K562 (cell line): ENCODE data around the gene KLK10. TPM values are rescaled to one million over a fixed set of nuclear protein-coding genes. Genes with fewer than 3 reads are reported as not detected.

Experiments used
- ATF7 ChIP-seq: fragments of 450-650 bp; IDR thresholded peaks from 2 replicates; pipeline ENCODE4 v1.7.1; 2014; ENCODE audit warnings: mild to moderate bottlenecking, moderate library complexity
- BRCA1 ChIP-seq, 2 experiments: fragments of 450-650 bp in 1 of 2; sonication (generic) in 1 of 2; formaldehyde crosslinking in 1 of 2; IDR thresholded peaks; 2 replicates each; pipeline versions ENCODE4 v1.5.0 to v1.6.1; 2017 to 2020; ENCODE audit warnings: mild to moderate bottlenecking in 1 of 2, missing genetic modification reagents in 1 of 2
- BRD4 ChIP-seq: fragments of 200-600 bp; sonication (generic); IDR thresholded peaks from 2 replicates; pipeline ENCODE4 v1.6.1; 2017; ENCODE audit warnings: inconsistent platforms
- BRF1 ChIP-seq: IDR thresholded peaks from 3 replicates; pipeline ENCODE4 v1.6.1; 2011; ENCODE audit warnings: borderline replicate concordance, mild to moderate bottlenecking; ENCODE audit not compliant: insufficient read length; ENCODE audit errors: extremely low read depth
- CCAR2 ChIP-seq: fragments of 200-400 bp; formaldehyde crosslinking; IDR thresholded peaks from 2 replicates; pipeline ENCODE4 v1.6.1; 2017; ENCODE audit warnings: mild to moderate bottlenecking, low read depth, low read length
- DPF2 ChIP-seq: fragments of 450-650 bp; IDR thresholded peaks from 2 replicates; pipeline ENCODE4 v1.6.1; 2016
- HDAC1 ChIP-seq, 2 experiments: fragments of 450-650 bp; IDR thresholded peaks; 2 replicates each; pipeline ENCODE4 v1.6.1; 2016 to 2017; ENCODE audit warnings: inconsistent platforms in 1 of 2, mild to moderate bottlenecking in 1 of 2, moderate library complexity in 1 of 2
- KAT7 ChIP-seq: sonication (generic); formaldehyde crosslinking; IDR thresholded peaks from 2 replicates; pipeline ENCODE4 v1.8.0; 2022; ENCODE audit warnings: missing genetic modification reagents, mild to moderate bottlenecking, borderline replicate concordance
- KLF13 ChIP-seq: fragments of 450-650 bp; IDR thresholded peaks from 2 replicates; pipeline ENCODE4 v1.6.1; 2016; ENCODE audit warnings: missing genetic modification characterization, low read depth, mild to moderate bottlenecking, missing compliant biosample characterization, moderate library complexity, borderline replicate concordance
- NFIC ChIP-seq: fragments of 450-650 bp; IDR thresholded peaks from 2 replicates; pipeline ENCODE4 v1.6.1; 2017; ENCODE audit warnings: mild to moderate bottlenecking, inconsistent platforms
- PHB ChIP-seq: fragments of 250-450 bp; sonication (Bioruptor Pico); IDR thresholded peaks from 2 replicates; pipeline ENCODE4 v1.5.0; 2021
- PHF21A ChIP-seq: fragments of 450-650 bp; IDR thresholded peaks from 2 replicates; pipeline ENCODE4 v1.6.1; 2017; ENCODE audit warnings: low read depth, borderline replicate concordance
- POLR2H ChIP-seq: IDR thresholded peaks from 2 replicates; pipeline ENCODE4 v1.6.1; 2016; ENCODE audit warnings: missing genetic modification characterization, low read depth, mild to moderate bottlenecking, control low read depth, missing compliant biosample characterization, moderate library complexity
- SMARCB1 ChIP-seq: IDR thresholded peaks from 2 replicates; pipeline ENCODE4 v1.6.1; 2011; ENCODE audit warnings: improper control_type of control experiment, low read depth; ENCODE audit not compliant: insufficient read length
- TAF1 ChIP-seq: IDR thresholded peaks from 2 replicates; pipeline ENCODE4 v1.6.1; 2011; ENCODE audit warnings: mild to moderate bottlenecking, low read length, moderate library complexity; ENCODE audit not compliant: insufficient read depth, control insufficient read depth, severe bottlenecking; ENCODE audit errors: extremely low read depth
- TAL1 ChIP-seq: fragments of 450-650 bp; IDR thresholded peaks from 2 replicates; pipeline ENCODE4 v1.6.1; 2016; ENCODE audit warnings: mild to moderate bottlenecking
- U2AF1 ChIP-seq: fragments of 200-400 bp; formaldehyde crosslinking; optimal IDR thresholded peaks from 2 replicates; pipeline ENCODE3; 2017; ENCODE audit warnings: mild to moderate bottlenecking, low read depth, low read length, moderate library complexity
- ZNF165 ChIP-seq: fragments of 250-450 bp; sonication (Bioruptor Pico); IDR thresholded peaks from 2 replicates; pipeline ENCODE4 v1.4.0; 2020; ENCODE audit warnings: borderline replicate concordance
- ZNF507 ChIP-seq: conservative IDR thresholded peaks from 2 replicates; pipeline ENCODE4 v1.6.1; 2017; ENCODE audit warnings: missing genetic modification characterization, missing compliant biosample characterization
- ZNF764 ChIP-seq: fragments of 250-450 bp; sonication (Bioruptor Pico); IDR thresholded peaks from 2 replicates; pipeline ENCODE4 v1.4.0; 2020; ENCODE audit warnings: low read depth, mild to moderate bottlenecking, moderate library complexity
- polyA plus RNA-seq, 8 experiments: library from polyadenylated mRNA; depleted of rRNA in 4 of 8; stranded (reverse) in 5 of 8; unstranded in 3 of 8; fragments of >200 nt; fragmentation: Nextera tagmentation in 2 of 8; fragmentation: Illumina TruSeq in 1 of 8; extraction: Ambion mirVana in 2 of 8; extraction: Trizol in 1 of 8; gene quantifications; 2 replicates each; pipeline versions ENCODE4 v1.2.1 to v1.2.3, GENCODE V29; 2011 to 2014; ENCODE audit warnings: inconsistent platforms in 1 of 8, missing spikeins in 1 of 8
- total RNA-seq, 7 experiments: library from RNA; depleted of rRNA in 6 of 7; stranded (reverse); fragments of >200 nt in 6 of 7; fragmentation: Illumina TruSeq in 2 of 7; extraction: Trizol in 2 of 7; gene quantifications; 2 replicates each; pipeline versions ENCODE4 v1.2.1 to v1.2.3, GENCODE V29; 2011 to 2021; ENCODE audit warnings: low replicate concordance in 1 of 7
- TF ChIP-seq, protein P1 (sequence below): fragments of 450-650 bp; IDR thresholded peaks from 2 replicates; pipeline ENCODE4 v1.6.1; 2016
- TF ChIP-seq, protein P2 (sequence below), 2 experiments: fragments of 250-450 bp in 1 of 2; fragments of 450-650 bp in 1 of 2; sonication (Bioruptor Pico) in 1 of 2; IDR thresholded peaks; 2 replicates each; pipeline versions ENCODE4 v1.6.1 to v1.8.0; 2016 to 2021; ENCODE audit warnings: mild to moderate bottlenecking in 2 of 2, moderate library complexity in 2 of 2, missing compliant biosample characterization in 1 of 2, missing genetic modification characterization in 1 of 2
- TF ChIP-seq, protein P3 (sequence below): fragments of 200-800 bp; sonication (Bioruptor generic); IDR thresholded peaks from 2 replicates; pipeline ENCODE4 v1.6.1; 2017; ENCODE audit warnings: missing genetic modification characterization, missing compliant biosample characterization
- TF ChIP-seq, protein P4 (sequence below): sonication (generic); formaldehyde crosslinking; IDR thresholded peaks from 2 replicates; pipeline ENCODE4 v1.8.1; 2022; ENCODE audit warnings: missing genetic modification reagents

The KLK10 gene
- total and polyA plus RNA-seq, 9 of the 15 experiments (the other 6 are each of a cell fraction or from before 2014, with no cell fraction given), result 0.11 TPM; not detected in 8

DNA sequence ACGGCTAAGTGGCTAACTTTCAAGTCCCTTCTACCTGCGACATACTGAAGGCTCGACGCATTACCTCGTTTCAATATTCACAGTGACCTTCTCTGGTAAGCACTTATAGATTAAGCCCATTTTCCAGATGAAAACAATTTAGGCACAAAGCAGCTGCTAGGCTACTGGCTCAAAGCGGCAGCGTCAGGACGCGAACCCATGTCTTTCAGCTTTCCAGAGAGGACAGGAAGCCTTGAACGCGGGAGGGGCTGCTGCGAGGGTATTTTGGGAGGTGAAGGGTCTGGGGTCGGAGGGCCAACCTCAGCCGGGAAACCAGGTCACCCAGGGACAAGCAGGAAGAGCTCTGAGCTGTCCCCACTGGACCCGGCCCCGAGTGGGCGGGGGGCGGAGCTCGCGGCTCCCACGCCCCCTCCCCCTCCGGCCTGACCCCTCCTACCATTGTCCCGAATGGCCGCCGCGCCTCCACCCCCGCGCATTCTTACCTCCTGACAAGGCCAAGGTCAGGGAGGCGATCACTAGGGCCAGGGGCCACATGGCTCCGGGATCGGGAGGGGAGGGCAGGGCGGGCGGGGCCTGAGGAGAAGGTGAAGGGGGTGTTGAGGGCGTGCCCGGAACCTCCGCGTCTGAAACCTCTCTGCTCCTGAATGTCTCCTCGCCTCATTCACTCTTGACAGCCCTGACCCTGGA lies 45.2 kb upstream of the KLK10 start, which contains the start of gene KLK13 (continued):
- TF ChIP-seq U2AF1 (no peak), NFIC (peak; percentile 24; the same call in 1 of the 2 replicates), CCAR2 (no peak), DPF2 (0 out of 2 replicates have a peak, but pooled peaks have one; percentile 11), KLF13 (tag) (peak; percentile 56; the same call in 1 of the 2 replicates), BRCA1 (IDR thresholded peaks at IDR 0.05) (no peak), BRCA1 (CRISPR knock-in tag; IDR thresholded peaks at IDR 0.05) (no peak), PHF21A (no peak), TAF1 (peak; percentile 33), SMARCB1 (no peak), PHB (no peak), BRF1 (no peak), BRD4 (no peak), POLR2H (tag) (no peak), ZNF764 (CRISPR knock-in tag) (0 out of 2 replicates have a peak, but pooled peaks have one; percentile 17), KAT7 (CRISPR knock-in tag) (no peak), TAL1 (no peak), ZNF165 (no peak), ATF7 (0 out of 2 replicates have a peak, but pooled peaks have one; percentile 8), HDAC1 (IDR thresholded peaks at IDR 0.05) (peak in 1 of 2 experiments; percentile 10; a peak in 1 of 4 replicates), ZNF507 (tag) (no peak)
- TF ChIP-seq, protein P1, sequence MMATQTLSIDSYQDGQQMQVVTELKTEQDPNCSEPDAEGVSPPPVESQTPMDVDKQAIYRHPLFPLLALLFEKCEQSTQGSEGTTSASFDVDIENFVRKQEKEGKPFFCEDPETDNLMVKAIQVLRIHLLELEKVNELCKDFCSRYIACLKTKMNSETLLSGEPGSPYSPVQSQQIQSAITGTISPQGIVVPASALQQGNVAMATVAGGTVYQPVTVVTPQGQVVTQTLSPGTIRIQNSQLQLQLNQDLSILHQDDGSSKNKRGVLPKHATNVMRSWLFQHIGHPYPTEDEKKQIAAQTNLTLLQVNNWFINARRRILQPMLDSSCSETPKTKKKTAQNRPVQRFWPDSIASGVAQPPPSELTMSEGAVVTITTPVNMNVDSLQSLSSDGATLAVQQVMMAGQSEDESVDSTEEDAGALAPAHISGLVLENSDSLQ, result peak; percentile 6; the same call in 1 of the 2 replicates
- TF ChIP-seq, protein P2, sequence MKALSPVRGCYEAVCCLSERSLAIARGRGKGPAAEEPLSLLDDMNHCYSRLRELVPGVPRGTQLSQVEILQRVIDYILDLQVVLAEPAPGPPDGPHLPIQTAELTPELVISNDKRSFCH (CRISPR knock-in tag; IDR thresholded peaks at IDR 0.05), result no peak
- TF ChIP-seq, protein P2 (tag; IDR thresholded peaks at IDR 0.05), result no peak
- TF ChIP-seq, protein P3, sequence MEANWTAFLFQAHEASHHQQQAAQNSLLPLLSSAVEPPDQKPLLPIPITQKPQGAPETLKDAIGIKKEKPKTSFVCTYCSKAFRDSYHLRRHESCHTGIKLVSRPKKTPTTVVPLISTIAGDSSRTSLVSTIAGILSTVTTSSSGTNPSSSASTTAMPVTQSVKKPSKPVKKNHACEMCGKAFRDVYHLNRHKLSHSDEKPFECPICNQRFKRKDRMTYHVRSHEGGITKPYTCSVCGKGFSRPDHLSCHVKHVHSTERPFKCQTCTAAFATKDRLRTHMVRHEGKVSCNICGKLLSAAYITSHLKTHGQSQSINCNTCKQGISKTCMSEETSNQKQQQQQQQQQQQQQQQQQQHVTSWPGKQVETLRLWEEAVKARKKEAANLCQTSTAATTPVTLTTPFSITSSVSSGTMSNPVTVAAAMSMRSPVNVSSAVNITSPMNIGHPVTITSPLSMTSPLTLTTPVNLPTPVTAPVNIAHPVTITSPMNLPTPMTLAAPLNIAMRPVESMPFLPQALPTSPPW, result peak; percentile 91
- TF ChIP-seq, protein P4, sequence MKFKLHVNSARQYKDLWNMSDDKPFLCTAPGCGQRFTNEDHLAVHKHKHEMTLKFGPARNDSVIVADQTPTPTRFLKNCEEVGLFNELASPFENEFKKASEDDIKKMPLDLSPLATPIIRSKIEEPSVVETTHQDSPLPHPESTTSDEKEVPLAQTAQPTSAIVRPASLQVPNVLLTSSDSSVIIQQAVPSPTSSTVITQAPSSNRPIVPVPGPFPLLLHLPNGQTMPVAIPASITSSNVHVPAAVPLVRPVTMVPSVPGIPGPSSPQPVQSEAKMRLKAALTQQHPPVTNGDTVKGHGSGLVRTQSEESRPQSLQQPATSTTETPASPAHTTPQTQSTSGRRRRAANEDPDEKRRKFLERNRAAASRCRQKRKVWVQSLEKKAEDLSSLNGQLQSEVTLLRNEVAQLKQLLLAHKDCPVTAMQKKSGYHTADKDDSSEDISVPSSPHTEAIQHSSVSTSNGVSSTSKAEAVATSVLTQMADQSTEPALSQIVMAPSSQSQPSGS, result no peak
